Stimulated activated CD8-positive, alpha-beta memory T cell treated with anti-CD3 and anti-CD28 coated beads, Interleukin-4, amount 100 ng/mL, for 4 hours (primary cell): ENCODE data around the gene RRM2.
"Not testable (repeated sequence)": the region's sequence is repeated elsewhere in the genome, so short reads cannot be mapped to it uniquely, and the experiment has no call there.

Experiments used
- DNase-seq, 2 donors: peaks; one replicate each; pipeline ENCODE4 v3.0.0-alpha.2; 2020; ENCODE audit warnings: low read depth in 2 of 2, low spot score in 1 of 2

RRM2 gene

GRCh38 chr2:10132043-10132575 lies 9.6 kb downstream of the RRM2 start:
- DNase-seq, result no peak

GRCh38 chr2:10132596-10132995 lies 10.1 kb downstream of the RRM2 start:
- no peak for DNase-seq

- DNase-seq, result no peak
Measured at GRCh38 chr2:10132996-10133647, 10.6 kb downstream of the RRM2 start.

- DNase-seq, result no peak
Measured at GRCh38 chr2:10135296-10136089, 13.0 kb downstream of the RRM2 start.

- no peak for DNase-seq
Measured at GRCh38 chr2:10136101-10136934, 13.8 kb downstream of the RRM2 start.

- DNase-seq, result no peak
Measured at GRCh38 chr2:10137053-10137843, 14.7 kb downstream of the RRM2 start.

GRCh38 chr2:10139536-10139935 lies 17.0 kb downstream of the RRM2 start:
- DNase-seq, result no peak

- DNase-seq, result no peak
Measured at GRCh38 chr2:10140841-10141610, 18.5 kb downstream of the RRM2 start.

GRCh38 chr2:10141736-10142639 lies 19.4 kb downstream of the RRM2 start:
- DNase-seq, result no peak

GRCh38 chr2:10142640-10142965 lies 20.1 kb downstream of the RRM2 start:
- no peak for DNase-seq

- DNase-seq, result no peak
Measured at GRCh38 chr2:10144771-10145518, 22.4 kb downstream of the RRM2 start.

- no peak for DNase-seq
Measured at GRCh38 chr2:10145519-10146357, 23.2 kb downstream of the RRM2 start.

GRCh38 chr2:10146366-10147005 lies 23.9 kb downstream of the RRM2 start:
- DNase-seq, result no peak

GRCh38 chr2:10147050-10147660 lies 24.6 kb downstream of the RRM2 start:
- not testable (repeated sequence) for DNase-seq

GRCh38 chr2:10148268-10148667 lies 25.7 kb downstream of the RRM2 start:
- no peak for DNase-seq

- DNase-seq, result no peak
Measured at GRCh38 chr2:10149635-10150034, 27.1 kb downstream of the RRM2 start.

GRCh38 chr2:10150436-10150835 lies 27.9 kb downstream of the RRM2 start:
- DNase-seq, result no peak
